GM12874 (cell line): Measurements from ENCODE around the gene PDZRN3.

Experiments used
- TF ChIP-seq, protein P1 (sequence below): IDR thresholded peaks from 2 replicates; pipeline ENCODE4 v1.5.1; 2011; ENCODE audit warnings: low read depth, mild to moderate bottlenecking, control low read depth, low read length, moderate library complexity; ENCODE audit not compliant: insufficient read depth

PDZRN3 gene

DNA sequence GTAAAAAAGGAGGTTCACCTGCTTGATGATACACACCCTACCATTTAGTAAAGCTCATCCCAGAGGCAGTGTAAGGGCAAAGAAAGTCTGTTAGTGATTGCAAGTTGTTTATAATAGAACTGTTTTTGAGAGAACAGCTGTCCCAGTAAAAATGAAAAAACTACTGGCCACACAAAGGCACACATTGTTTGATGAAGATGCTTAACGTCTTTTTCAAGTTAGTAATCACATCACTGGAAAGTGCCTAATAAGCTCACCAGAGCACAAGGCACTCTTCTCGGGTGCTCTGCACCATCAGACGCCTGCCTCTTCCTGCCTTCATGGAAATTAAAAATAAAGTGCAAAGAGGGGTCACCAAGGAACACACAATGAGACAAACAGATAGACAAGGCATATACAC, 186.9 kb downstream of the PDZRN3 start:
- TF ChIP-seq, protein P1, sequence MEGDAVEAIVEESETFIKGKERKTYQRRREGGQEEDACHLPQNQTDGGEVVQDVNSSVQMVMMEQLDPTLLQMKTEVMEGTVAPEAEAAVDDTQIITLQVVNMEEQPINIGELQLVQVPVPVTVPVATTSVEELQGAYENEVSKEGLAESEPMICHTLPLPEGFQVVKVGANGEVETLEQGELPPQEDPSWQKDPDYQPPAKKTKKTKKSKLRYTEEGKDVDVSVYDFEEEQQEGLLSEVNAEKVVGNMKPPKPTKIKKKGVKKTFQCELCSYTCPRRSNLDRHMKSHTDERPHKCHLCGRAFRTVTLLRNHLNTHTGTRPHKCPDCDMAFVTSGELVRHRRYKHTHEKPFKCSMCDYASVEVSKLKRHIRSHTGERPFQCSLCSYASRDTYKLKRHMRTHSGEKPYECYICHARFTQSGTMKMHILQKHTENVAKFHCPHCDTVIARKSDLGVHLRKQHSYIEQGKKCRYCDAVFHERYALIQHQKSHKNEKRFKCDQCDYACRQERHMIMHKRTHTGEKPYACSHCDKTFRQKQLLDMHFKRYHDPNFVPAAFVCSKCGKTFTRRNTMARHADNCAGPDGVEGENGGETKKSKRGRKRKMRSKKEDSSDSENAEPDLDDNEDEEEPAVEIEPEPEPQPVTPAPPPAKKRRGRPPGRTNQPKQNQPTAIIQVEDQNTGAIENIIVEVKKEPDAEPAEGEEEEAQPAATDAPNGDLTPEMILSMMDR = no peak

DNA sequence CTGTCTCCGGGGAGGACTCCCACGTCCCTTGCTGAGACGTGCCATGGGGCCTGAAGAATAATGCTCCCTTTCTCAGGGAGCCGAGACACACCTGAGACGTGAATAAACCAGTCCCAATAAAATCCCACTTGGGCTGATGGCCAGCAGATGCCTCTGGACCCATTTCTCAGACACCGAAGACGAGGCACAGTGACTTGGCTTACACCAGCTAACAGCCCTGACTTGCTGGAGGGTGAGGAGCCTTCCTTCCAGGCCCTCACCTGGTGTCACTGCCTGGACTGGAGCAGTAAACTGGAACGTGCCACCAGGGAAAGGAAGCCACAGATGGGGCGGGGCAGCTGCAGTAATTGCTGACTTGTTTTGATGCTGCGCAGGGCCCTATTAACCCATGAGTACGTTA, 189.7 kb downstream of the PDZRN3 start:
- TF ChIP-seq, protein P1 = no peak

DNA sequence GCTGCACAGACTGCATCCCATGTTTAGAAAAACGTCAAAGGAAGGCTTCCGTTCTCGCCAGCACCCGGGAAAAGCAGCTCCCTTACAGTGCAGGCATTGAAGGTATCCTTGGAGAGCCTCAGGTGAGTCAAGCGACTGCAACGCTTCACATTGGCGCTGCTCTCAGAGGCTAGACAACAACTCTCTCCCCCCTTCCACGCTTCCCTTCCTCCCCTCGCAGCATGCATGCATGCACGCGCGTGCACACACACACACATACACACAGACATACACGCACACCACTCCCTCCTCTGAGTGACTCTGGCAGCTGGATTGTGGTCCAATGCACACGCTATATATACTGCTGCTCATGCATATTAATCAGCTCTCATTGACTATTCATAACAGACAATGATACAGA, 191.1 kb downstream of the PDZRN3 start:
- TF ChIP-seq, protein P1 = no peak

DNA sequence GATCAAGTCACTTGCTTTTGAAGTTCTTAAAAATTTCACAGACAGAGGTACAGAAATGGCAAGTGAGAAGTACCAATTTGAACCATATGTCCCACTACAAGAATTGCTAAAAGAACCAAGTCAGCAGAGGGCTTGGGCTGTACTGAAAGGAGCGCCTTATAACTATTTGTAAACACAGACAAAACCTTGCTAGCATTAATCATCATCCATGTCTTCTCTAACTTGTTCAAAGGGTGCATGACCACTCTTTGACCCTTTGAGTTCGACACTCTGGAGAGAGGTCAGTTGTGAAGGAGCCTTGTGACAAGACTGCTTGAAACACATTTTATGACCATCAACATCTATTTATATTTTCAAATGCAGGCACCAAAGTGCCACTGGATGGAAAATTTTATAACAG, 191.7 kb downstream of the PDZRN3 start:
- TF ChIP-seq, protein P1 = no peak

DNA sequence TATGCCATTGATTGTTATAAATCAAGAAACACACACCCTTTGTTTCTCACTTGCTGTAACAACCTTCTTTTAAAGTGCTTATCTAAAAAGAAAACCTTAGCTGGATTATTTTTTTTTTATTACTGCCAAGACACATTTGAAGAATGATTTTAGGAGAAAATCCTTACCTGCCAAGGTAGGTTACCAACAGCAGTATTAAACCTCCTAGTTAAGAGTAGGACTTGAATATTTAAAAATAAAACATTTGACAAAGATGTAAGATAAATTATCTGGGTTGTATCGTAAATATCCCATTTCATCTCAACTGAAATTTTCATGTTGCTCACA, 192.1 kb downstream of the PDZRN3 start:
- TF ChIP-seq, protein P1 = no peak

DNA sequence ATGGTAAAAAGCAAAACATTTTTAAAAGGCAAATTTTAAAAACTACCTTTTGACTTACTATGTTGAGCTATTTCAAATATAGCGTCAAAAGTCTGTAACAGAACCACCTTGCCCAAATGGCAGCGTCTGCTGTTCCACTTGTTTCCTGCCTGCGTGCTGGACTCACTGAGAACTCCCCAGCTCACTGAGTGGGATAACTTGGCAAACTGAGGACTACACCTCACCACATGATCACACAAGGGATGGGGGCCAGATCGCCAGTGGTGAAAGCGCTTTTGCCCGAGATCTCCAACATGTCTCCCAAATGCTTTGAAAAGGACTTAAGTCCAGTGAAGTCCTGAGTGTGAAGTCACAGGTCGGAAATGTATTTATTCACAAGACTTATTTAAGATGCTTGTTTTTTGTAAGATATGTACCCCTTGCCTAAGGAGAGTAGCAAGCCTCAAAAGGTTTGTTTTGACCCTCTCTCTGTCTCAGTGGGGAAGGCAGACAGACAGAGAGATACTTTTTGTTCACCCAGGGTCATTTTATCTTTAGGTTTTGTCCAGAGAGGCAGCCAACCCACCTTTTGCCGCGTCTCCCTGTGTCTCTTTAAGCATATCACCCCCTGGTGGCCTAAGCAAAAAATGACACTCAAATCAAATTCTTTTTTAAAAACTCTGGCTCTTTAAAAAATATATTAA, 192.6 kb downstream of the PDZRN3 start:
- TF ChIP-seq, protein P1 = peak; percentile 50

DNA sequence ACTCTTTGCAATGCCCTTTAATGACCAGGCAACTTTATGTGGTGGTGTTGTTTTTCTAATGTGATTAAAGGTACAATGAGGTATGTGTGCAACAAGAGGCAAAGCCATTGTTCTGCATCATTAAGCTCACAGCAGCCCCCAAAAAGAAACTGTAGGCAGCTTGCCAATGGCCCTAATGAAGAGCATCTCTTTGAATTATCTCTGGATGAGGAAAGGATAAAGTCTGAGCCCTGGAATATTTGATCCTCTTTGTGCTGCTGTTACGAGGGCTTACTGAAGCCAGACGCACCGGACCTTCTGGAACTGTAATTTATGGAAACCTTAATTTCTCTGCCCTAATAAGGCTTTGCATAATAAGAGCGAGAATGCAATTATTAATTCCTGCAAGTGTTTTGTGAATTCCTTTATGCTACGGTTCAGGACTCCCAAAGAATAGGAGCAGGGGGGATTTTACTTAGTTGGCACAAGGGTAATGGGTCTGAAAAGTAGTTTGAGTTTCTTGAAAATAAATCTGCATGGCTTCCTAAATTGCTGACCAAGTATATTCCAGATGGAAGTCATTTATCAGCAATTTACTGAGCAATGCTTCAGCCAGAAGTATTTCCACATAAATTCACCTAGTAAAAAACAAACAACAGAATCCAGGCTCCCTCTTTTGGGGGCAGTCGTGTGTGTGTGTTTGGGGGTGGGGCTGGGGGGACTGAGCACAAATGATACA, 193.4 kb downstream of the PDZRN3 start:
- TF ChIP-seq, protein P1 = no peak
